Keratinocyte (primary cell): ENCODE results near the gene POLD2. TPM values are rescaled to one million over a fixed set of nuclear protein-coding genes. Genes with fewer than 3 reads are reported as not detected.

Experiments used
- DNase-seq: peaks from one replicate; pipeline ENCODE4 v3.0.0-alpha.2; 2011; ENCODE audit warnings: low read depth, missing footprints, low spot score
- FAIRE-seq: peaks from 2 replicates; lab custom pipeline; 2011; peaks lifted over from hg19 to GRCh38; lab: Jason Lieb, UNC
- H2AFZ ChIP-seq: 2 replicates; pipeline ENCODE4 v1.6.0; 2012; ENCODE audit warnings: low read length, control low read depth, inconsistent platforms; ENCODE audit not compliant: control insufficient read depth
- H3K27ac ChIP-seq: 2 replicates; pipeline ENCODE4 v1.5.1; 2011; ENCODE audit warnings: low read length; ENCODE audit not compliant: control insufficient read depth, insufficient read depth
- H3K27me3 ChIP-seq: 3 replicates; pipeline ENCODE4 v1.6.0; 2011; ENCODE audit warnings: low read length; ENCODE audit not compliant: control insufficient read depth, insufficient read depth; ENCODE audit errors: extremely low read depth
- H3K36me3 ChIP-seq, 2 experiments: 2 replicates in 1 of 2; 3 replicates in 1 of 2; pipeline ENCODE4 v1.5.1; 2011; ENCODE audit warnings: low read length in 2 of 2, mild to moderate bottlenecking in 1 of 2; ENCODE audit not compliant: control insufficient read depth in 2 of 2, insufficient read depth in 2 of 2; ENCODE audit errors: extremely low read depth in 1 of 2
- H3K4me1 ChIP-seq: 3 replicates; pipeline ENCODE4 v1.5.1; 2011; ENCODE audit warnings: low read length; ENCODE audit not compliant: control insufficient read depth, insufficient read depth; ENCODE audit errors: extremely low read depth
- H3K4me2 ChIP-seq: 3 replicates; pipeline ENCODE4 v1.6.0; 2011; ENCODE audit warnings: low read depth, low read length; ENCODE audit not compliant: control insufficient read depth, insufficient read depth; ENCODE audit errors: extremely low read depth
- H3K4me3 ChIP-seq, 3 experiments: fragments of 200-600 bp in 1 of 3; sonication (generic) in 1 of 3; 2 replicates in 2 of 3; 3 replicates in 1 of 3; pipeline ENCODE4 v1.5.1; 2011 to 2016; ENCODE audit warnings: low read length in 3 of 3, mild to moderate bottlenecking in 3 of 3, control low read depth in 2 of 3, inconsistent platforms in 1 of 3, low read depth in 1 of 3, mixed read lengths in 1 of 3, mixed run types in 1 of 3, moderate library complexity in 1 of 3; ENCODE audit not compliant: control insufficient read depth in 2 of 3, insufficient read depth in 2 of 3; ENCODE audit errors: extremely low read depth in 1 of 3
- H3K79me2 ChIP-seq: 2 replicates; pipeline ENCODE4 v1.6.0; 2012; ENCODE audit warnings: low read length; ENCODE audit not compliant: control insufficient read depth, insufficient read depth
- H3K9ac ChIP-seq: 3 replicates; pipeline ENCODE4 v1.6.0; 2011; ENCODE audit warnings: low read length; ENCODE audit not compliant: control insufficient read depth, insufficient read depth; ENCODE audit errors: extremely low read depth
- H3K9me1 ChIP-seq: 3 replicates; pipeline ENCODE4 v1.6.0; 2011; ENCODE audit warnings: low read length; ENCODE audit not compliant: control insufficient read depth, insufficient read depth; ENCODE audit errors: extremely low read depth
- H3K9me3 ChIP-seq: 2 replicates; pipeline ENCODE4 v1.5.1; 2012; ENCODE audit warnings: low read depth, low read length; ENCODE audit not compliant: control insufficient read depth
- H4K20me1 ChIP-seq: 3 replicates; pipeline ENCODE4 v1.6.0; 2011; ENCODE audit warnings: low read length; ENCODE audit not compliant: control insufficient read depth, insufficient read depth; ENCODE audit errors: extremely low read depth
- EZH2 ChIP-seq: IDR thresholded peaks from one replicate; pipeline ENCODE4 v1.6.1; 2012; ENCODE audit warnings: inconsistent platforms, mild to moderate bottlenecking, low read length, moderate library complexity
- dilution Hi-C: fragments of 300-500 bp; cut with MboI; formaldehyde crosslinking; loops from one replicate; pipeline ENCODE4 v1.7.0; 2020; ENCODE audit warnings: low sequenced_read_pairs; ENCODE audit not compliant: extremely low pct_ligation_motif_present
- polyA plus RNA-seq, 5 experiments: library from polyadenylated mRNA; depleted of rRNA in 3 of 5; stranded (reverse) in 3 of 5; stranded (forward) in 1 of 5; unstranded in 1 of 5; fragments of >200 nt; gene quantifications; 1 replicate in 1 of 5; 2 replicates in 3 of 5; 3 replicates in 1 of 5; pipeline versions ENCODE4 v1.2.1 to v1.2.3, GENCODE V29; 2011 to 2012; ENCODE audit warnings: missing spikeins in 2 of 5, low read depth in 1 of 5, low replicate concordance in 1 of 5
- TF ChIP-seq, protein P1 (sequence below), 3 experiments: IDR thresholded peaks in 1 of 3; conservative IDR thresholded peaks in 1 of 3; optimal IDR thresholded peaks in 1 of 3; 2 replicates in 2 of 3; 3 replicates in 1 of 3; pipeline versions ENCODE3 to v1.5.1; 2011; ENCODE audit warnings: low read length in 3 of 3, mild to moderate bottlenecking in 3 of 3, moderate library complexity in 2 of 3, control low read depth in 1 of 3, inconsistent platforms in 1 of 3; ENCODE audit not compliant: insufficient read depth in 2 of 3; ENCODE audit errors: extremely low read depth in 1 of 3

The POLD2 gene
- polyA plus RNA-seq, 1 donor (not counting 4 experiments of a cell fraction or from before 2014, with no cell fraction given), result 158 TPM

DNA sequence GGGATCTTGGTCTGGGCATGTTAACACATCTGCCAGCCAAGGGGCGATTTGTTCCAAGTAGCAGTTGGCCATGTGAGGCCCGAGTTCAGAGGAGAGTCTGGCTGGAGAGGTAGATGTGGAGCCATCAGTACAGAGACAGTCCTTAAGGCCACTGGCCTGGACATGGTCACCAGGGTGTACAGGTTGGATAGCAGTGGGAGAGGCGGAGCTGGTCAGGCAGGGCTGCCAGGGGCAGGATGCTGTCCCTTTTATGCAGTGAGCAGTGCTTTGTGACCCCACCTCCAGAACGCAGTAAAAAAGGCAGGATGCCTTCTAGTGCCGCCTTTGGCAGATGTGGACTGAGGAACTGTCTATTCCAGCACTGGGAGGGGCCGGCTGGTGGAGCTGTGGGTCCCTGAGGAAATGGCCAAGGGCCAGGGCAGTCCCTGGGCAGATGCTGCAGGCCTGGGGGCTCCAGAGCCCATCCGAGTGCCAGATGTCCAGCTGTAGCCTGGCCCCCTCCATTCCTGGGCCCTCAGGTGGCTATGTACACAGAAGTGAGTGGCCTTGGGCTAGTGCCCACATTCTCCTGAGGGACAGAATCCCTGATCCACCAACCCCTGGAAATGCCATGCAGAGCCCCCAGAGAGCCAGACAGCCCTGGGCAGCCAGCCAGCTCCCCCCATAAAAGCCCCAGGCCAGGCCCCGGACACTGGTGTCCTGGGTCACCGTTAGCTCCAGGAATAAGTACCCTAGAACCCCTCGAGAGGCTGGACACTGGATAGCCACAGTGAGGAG lies 34.9 kb upstream of the POLD2 start:
- Histone ChIP-seq H3K4me2 (no peak overlapping the region), H4K20me1 (no peaks in the 10 kb centered on the region), H3K27me3 (no peaks in the 10 kb centered on the region), H3K79me2 (no peaks in the 10 kb centered on the region), H3K4me1 (peaks cover 7% of the 10 kb centered on the region), H3K4me3 (no peak overlapping the region), H3K36me3 (no peaks in the 10 kb centered on the region), H3K9me1 (no peaks in the 10 kb centered on the region), H3K9ac (no peak overlapping the region), H3K9me3 (no peaks in the 10 kb centered on the region), H3K27ac (no peak overlapping the region), H2AFZ (no peak overlapping the region)
- TF ChIP-seq, protein P1, sequence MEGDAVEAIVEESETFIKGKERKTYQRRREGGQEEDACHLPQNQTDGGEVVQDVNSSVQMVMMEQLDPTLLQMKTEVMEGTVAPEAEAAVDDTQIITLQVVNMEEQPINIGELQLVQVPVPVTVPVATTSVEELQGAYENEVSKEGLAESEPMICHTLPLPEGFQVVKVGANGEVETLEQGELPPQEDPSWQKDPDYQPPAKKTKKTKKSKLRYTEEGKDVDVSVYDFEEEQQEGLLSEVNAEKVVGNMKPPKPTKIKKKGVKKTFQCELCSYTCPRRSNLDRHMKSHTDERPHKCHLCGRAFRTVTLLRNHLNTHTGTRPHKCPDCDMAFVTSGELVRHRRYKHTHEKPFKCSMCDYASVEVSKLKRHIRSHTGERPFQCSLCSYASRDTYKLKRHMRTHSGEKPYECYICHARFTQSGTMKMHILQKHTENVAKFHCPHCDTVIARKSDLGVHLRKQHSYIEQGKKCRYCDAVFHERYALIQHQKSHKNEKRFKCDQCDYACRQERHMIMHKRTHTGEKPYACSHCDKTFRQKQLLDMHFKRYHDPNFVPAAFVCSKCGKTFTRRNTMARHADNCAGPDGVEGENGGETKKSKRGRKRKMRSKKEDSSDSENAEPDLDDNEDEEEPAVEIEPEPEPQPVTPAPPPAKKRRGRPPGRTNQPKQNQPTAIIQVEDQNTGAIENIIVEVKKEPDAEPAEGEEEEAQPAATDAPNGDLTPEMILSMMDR (optimal IDR thresholded peaks at IDR 0.05 in 1 of 3, IDR thresholded peaks at IDR 0.05 in 1 of 3, conservative IDR thresholded peaks at IDR 0.05 in 1 of 3; ENCODE audit: extremely low read depth in 1 of 3, insufficient read depth in 2 of 3, low read length in 3 of 3), result no peak
- no peak for TF ChIP-seq EZH2
- DNase-seq, result no peak
- FAIRE-seq, result no peak
- dilution Hi-C loops, result no loop called here

DNA sequence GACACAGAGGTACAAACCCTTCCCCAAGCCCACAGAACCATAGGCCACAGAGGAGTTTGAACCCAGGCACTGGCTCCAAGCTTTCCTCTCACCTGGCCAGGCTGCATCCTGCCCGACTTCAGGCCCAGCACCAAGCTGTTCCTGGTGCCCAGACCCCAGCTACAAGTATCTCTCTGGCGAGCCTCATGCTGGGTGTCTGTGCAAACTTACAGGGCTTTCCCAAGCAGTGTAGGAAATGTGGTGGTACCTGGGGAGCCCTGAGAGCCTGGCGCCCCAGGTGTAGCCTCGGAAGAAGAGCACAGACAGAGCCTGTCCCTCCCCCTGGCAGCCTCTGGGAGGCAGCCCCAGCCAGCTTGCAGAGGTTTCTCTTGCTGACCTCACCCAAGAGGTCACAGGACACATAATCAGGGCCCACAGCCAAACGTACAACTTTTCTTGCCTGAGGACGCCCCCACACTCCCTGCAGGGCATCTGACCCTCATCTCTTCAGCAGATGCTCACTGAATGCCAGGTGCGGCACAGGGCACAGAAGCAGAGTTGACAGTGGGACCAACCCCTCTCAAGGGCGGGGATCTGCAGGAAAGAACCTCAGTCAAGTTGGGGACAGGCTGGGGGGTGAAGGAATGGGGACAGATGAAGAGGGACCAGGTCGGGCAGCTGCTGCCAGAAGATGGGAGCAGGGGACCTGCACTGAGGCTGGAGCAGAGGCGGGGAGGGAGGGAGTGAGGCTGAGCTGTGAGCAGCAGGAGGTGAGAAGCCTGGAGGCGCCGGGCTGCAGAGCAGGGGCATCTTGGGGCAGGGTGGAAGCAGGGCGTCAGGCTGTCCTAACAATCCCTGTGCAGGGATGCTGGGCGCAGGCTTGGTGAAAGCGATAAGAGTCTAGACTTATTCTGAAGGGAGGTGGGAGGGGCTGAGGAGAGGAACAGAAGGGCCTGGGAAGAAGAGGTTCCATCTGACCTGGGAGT lies 34.0 kb upstream of the POLD2 start:
- no peaks in the 10 kb centered on the region for H3K79me2 ChIP-seq
- H3K9me1 ChIP-seq, result no peaks in the 10 kb centered on the region
- DNase-seq (no peak), FAIRE-seq (no peak)
- H3K4me2 ChIP-seq, result no peak overlapping the region
- H3K4me3 ChIP-seq, result no peak overlapping the region
- TF ChIP-seq, protein P1 (optimal IDR thresholded peaks at IDR 0.05 in 1 of 3, IDR thresholded peaks at IDR 0.05 in 1 of 3, conservative IDR thresholded peaks at IDR 0.05 in 1 of 3; ENCODE audit: extremely low read depth in 1 of 3, insufficient read depth in 2 of 3, low read length in 3 of 3), result no peak
- no peaks in the 10 kb centered on the region for H3K36me3 ChIP-seq
- dilution Hi-C loops, result no loop called here
- no peaks in the 10 kb centered on the region for H3K9me3 ChIP-seq
- no peaks in the 10 kb centered on the region for H4K20me1 ChIP-seq
- H2AFZ ChIP-seq, result no peak overlapping the region
- H3K27me3 ChIP-seq, result no peaks in the 10 kb centered on the region
- no peak overlapping the region for H3K27ac ChIP-seq
- no peaks in the 10 kb centered on the region for H3K4me1 ChIP-seq
- no peak overlapping the region for H3K9ac ChIP-seq
